ENCODE results near the gene CCNY.
"Not testable (repeated sequence)": the region's sequence is repeated elsewhere in the genome, so short reads cannot be mapped to it uniquely, and the experiment has no call there.

Gene CCNY

DNA sequence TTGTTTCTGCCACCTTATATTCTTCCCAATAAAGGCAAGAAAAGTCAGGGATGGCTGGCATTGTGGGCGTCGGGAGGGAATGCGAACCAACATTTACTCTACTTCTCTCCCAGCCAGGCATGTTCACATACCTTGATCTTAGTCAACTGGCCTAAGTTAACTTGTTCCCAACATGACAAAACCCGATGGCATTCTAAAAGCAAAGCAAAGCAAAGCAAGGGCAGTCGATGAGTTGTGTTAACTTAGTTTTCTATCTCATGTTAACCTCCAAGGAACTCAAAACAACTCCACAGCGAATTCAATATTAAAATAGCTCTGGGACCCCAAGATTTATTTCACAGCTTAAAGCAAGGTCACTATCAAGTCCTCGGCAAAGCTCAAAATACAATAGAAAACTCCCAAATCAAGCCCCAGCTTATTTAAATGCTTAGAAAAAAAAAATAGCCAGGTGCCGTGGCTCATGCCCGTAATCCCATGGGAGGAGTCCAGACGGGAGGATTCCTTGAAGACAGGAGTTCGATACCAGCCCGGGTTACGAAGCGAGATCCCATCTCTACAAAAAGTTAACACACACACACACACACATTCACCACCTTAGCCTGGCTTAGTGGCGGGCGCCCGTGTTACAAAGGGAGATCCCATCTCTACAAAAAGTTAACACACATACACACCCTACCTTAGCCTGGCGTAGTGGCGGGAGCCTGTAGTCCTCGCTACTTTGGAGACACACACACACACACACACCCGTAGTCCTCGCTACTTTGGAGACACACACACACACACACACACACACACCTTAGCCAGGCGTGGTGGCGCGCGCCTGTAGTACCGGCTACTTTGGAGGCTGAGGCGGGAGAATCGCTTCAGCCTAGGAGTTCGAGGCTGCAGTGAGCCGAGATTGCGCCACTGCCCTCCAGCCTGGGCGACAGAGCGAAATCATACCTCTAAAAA is 901 bp upstream of the CCNY start:
- FAIRE-seq, result no peak

DNA sequence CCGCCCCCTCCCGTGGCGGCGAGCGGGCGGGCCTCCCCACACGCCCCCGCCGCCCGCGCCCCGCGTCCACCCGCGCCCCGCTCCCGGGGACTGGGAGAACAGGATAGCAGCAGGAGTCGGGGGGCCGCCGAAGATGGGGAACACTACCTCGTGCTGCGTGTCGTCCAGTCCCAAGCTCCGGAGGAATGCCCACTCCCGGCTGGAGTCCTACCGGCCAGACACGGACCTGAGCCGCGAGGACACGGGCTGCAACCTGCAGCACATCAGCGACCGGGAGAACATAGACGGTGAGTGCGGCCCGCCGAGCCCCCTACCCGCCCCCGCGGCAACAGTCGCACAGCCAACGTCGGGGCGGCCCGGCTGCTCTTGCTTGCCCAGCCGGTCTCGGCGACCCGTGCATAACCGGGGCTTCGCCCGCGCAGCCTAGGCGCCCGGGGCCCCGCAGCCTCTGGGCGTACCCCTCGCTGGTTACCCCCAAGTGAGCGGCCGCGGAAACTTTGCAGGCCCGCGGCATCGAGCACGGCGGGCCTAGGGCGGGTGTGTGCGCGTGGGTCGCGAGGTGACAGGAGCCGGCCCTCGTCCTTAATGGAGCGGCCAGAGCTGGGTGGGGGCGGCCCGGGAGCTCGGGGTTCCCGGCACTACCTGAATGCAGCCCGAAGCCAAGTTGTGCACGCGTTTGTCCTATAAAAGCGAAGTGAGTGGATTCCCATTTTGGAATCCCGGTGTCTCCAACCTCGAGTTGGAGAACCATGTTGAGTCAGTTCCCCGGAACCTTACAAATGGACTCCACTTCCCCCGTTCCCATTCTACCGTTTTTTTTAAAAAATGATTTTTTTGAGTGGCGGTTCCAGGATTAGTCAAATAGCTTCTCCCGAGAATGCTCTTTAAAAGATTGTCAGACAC is 863 bp downstream of the CCNY start:
- FAIRE-seq, result no peak

DNA sequence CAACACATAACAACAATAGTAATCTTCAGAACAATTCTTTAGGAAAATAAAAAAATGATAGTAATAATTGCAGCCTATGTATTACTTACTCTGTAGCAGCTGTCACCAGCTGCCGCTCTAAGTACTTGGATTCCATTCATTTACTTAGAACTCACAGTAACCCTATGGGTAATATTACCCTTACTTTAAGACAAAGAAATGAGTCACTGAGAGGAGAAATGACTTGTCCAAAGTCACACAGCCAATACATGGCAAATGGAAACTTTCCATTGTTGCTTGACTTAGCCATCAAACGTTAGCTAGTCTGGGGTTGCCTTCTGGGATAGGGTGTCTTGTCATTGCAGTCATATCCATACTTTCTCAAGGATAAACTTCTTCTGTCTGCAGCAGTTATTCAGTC is 3.6 kb downstream of the CCNY start:
- FAIRE-seq, result no peak

DNA sequence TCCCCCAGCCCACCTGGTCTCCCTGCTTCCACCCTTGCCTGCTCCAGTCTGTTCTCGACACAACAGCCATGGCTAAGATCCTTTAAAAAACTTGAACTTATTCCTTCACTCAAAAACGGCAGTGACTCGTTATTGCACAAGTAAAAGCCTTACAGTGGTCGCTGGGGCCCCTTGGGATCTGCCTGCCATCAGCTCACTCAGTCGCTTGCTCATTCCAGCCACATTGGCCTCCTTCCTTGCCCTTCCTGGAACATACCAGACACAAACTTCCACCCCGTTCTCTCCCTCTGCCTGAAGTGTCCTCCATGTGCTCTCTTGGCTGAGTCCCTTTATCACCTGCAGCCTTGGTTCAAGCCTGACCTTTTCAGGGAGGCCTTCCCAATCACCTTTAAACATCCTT is 4.7 kb downstream of the CCNY start:
- FAIRE-seq, result no peak

DNA sequence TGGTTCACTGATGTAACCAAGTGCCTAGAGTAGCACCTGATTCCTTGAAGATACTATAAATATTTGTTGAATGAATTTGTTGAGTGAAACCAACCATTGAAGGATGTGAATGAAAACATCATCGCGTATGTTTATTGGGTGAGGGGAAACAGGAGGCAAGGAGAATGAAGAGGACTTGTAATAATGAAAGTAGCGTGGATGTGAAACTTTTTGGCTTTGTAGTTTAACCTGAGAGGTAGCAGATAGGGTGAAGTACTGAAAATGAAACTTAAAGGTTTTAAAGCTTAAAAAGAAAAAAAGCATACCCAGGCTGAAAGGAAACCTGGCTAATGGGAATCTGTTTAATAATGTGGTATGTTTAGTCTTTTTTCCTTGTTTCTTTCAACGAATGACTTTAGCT is 5.2 kb downstream of the CCNY start:
- no peak for FAIRE-seq

DNA sequence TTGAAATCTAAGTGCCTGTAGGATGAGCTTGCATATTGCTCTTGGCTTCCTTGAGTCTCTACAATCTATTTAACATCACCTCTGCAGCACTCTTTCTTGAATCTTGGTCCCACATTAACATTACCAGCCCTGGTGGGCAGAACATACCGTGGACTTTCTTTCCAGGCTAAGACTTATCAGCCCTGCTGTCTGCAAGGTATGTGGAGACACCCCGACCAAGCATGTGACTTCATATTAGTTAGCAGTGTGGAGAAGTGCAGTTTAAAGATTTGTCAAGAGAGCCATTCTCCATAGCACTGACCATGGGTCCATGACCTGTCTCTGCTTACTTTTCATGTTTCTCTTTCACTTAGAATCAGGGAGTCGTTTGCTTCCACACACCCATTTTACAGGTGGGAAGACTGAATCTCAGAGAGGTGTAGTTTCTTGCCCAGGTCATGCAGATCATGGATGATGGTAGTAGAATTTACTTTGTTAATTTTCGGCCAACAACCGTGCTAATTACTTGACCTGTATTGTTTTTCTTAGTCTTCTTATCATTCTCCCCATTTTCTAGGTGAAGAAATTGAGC is 6.0 kb downstream of the CCNY start:
- FAIRE-seq, result no peak

DNA sequence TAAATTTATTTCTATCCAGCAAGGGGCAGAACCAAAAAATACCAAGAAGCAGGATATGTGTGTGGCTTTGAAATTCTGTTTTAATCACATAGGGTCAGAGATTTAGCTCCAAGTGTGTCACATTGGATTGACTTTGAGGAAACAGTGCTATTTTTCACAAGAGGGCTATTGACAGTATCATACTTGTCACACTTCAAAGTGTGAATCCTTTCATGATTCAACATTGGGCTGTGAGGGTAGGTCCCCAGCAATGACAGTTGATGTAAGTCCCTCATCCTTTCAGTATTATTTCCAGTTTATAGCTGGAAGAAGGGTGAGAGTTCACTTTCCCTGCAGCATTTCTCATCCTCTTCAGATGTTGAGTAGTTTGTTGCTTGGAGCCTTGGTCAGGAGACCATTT is 7.4 kb downstream of the CCNY start:
- no peak for FAIRE-seq

DNA sequence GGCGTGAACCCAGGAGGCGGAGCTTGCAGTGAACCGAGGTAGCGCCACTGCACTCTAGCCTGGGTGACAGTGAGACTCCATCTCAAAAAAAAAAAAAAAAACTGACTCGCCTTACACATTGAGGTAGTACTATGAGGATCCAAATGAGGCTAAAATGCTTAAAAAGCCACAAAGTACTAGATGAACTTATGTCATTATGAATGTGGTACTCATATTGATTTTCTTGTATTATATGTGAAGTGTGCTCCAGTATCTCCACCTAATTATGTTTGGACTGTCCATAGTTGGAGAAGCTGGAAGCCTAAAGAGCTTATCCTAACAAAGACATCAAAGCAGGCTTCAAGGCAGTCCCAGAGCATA is 9.1 kb downstream of the CCNY start:
- FAIRE-seq, result no peak

DNA sequence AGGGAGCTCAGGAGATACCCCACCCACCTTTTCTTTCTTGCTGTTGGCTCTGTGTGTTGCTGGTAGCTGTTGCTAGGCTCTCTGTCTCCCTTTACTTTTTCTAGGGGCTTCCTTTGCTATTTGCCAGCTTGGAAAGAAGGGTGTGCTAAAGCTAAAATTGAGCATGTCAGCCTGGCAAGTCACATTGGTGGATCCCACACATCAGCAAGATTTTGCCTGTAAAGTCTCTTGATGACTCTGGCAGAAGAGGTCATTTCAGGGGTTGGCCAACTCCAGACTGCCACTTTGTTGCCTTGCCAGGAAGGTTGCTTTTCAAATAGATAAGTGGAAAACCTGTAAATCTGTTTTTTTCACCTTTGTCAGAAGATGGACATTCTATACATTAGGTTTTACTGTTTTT is 9.9 kb downstream of the CCNY start:
- no peak for FAIRE-seq

DNA sequence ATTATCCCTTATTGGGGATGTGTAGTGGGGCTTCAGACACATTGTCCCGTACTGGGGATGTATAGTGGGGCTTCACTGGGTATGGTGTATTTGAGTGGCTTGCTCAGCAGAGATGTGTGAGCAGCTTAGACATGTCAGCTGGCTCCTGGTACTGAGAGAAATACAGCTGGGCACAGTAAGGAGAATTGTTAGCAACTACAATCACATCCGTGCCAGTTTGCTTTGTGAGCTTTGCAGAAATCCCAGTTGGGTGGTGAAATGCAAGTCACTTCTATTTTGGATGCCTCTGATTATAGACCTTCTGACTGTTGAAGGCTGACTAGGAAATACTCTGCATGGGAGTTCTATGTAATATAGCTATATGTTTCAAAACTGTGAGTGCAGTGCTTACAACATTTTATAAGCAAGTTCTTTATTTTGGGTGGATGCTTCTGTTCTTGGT is 10.8 kb downstream of the CCNY start:
- no peak for FAIRE-seq

DNA sequence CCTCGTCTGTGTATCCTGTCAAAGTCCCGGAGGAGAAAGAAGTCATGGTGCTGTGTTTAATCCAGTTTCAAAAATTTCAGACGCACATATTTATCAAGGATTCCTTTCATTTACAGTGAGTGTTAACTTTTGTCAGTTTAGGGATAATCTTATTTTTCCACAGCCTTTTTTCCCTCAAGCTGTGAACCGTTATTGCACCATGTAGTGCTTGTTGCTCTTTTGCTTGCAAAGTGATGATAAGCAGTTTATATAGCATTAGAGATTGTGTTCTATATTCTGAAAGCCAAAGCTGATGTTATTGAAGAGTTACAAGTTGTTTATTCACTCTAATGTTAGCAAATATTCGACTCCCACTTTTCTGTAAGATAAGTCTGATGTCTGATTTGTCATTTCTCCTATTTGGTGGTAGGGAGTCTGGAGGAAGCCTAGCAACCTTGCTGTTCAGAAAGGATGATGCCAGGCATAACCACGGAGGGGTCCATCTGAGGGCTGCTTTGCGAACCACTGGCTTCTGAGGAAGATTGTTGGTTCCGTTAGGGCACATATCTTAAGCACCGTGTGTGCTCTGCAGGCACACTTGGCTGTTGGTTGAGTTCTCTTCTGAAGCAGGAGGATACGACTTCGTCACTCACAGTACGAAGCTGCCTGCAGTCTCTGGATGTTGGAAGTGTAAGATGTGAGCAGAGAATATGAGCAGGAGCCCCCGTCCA is 11.7 kb downstream of the CCNY start:
- FAIRE-seq, result no peak

DNA sequence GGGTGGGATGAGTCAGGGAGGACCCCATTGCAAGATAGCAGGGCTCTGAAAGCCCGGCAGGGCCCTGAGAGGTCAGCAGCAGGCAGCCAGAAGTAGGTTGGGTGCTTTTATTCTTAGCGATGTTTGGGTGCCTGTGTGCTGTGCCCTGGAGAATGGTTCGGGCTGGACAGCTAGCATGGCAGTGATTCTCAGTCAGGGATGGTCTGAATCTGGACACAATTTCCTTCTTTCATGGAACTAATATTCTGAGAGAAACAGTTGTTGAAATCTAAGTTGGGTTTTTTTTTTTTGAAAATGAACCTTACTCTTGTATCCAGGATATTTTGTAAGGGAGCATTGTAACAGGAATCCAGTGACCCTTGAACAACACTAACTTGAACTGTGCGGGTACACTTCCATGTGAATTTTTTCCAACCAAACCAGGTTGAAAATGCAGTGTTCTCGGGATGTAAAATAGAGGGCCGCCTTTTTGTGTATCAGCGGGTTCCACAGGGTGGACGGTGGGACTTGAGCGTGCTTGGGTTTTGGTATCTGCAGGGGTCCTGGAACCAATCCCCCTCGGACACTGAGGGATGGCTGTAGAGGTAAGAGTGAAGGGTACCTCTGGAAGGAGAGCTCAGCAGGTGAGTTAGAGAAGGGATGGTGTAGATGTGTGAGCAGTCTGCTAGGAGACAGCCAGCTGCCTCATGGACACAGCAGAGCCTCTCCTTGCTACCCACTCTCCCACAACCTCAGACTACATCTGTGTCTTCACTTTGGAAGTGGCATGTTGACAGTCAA is 12.5 kb downstream of the CCNY start:
- FAIRE-seq, result no peak

DNA sequence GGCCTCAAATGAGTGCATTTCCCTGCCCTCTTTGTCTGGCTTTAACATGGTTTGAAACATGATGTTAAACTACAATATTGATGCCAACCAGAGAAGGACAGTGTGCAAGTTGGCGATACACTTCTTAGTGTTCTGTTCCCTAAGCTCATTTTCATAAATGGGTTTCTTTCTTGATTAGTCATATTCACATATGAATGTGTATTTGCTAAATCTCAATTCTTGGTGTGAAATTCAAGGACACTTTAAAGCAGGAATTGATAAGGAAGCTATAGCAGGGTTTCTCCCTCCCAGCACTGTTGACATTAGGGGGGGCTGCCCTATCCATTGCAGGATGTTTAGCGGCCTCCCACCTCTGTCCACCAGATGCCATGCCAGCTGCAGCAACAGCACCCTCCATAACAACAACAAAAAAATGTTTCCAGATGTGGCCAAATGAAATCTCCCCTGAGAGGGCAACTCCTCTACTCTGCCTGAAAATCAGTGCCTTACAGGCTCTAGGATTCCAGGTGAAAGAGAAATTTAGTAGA is 13.1 kb downstream of the CCNY start:
- FAIRE-seq, result no peak

DNA sequence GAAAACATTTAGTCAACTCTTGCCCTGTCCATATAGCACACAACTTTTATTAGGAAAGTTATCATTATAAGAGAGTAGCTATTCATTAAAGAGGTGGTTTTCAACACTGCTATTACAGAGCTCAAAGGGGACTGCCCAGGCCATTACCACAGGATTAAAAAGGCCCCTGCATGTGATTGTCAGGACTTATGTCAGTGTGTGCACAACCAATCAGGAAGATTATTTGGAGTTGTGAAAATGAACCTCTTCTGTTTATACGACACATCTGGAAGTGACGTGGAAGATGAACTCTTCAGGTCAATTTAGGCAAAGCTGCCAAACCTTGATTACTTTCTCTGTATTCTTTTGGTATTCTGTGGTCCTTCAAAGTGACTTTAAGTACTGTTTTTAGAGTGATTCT is 14.7 kb downstream of the CCNY start:
- FAIRE-seq, result no peak

DNA sequence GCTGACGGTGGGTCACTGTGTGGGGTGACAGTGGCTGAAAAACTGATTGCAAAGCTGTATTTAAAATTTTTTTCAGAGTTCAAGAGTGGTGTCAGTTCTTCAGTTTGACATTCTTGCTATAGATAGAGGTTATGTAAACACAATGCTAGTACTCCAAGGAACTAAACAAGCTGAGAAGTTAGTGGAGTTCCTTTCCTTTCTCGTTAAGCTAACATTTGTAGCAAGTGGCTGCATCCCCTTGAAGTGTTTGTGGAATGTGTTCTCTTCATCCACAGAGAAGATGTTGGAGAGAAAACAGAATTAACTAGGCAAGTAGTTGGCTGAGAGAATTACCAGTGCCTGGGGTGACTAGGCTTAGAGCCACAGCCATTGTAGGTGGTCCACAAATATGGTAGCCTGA is 15.8 kb downstream of the CCNY start:
- no peak for FAIRE-seq

DNA sequence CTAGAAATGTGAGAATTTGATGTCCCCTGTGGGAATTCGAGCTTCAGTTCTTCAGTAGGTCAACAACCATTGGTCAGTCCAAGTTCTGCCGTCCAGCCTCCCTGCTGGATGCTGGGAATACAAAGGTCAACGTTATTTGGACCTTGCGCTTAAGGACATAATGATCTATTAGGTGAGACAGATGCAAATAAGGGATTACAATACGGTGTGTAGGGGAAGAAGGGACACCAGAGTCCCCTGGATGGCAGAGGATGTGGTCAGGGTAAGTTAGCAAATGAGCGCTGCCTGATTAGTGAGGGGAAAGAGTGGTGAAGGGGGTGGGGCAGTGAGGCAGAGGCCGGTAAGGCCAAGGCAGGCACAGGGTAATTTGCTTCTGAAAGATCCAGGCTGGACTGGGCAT is 16.2 kb downstream of the CCNY start:
- FAIRE-seq, result no peak

DNA sequence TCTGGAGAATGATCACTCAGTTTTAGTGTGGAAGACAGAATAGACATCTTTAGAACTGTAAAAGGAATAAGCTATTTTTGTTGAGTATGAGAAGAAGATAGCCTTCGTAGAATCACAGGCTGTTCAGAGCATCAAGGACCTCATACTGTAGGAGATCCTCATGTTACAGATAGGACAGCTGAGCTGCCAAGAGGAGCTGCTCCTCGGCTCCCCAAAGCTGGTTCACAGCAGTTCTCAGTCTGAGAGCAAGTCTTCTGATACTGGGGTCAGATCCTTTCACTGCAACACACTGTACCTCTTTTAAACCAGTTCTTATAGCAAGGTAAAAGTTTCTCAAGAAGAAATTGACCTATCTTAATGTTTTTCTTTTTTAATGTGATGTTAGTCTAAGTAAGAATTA is 17.1 kb downstream of the CCNY start:
- no peak for FAIRE-seq

DNA sequence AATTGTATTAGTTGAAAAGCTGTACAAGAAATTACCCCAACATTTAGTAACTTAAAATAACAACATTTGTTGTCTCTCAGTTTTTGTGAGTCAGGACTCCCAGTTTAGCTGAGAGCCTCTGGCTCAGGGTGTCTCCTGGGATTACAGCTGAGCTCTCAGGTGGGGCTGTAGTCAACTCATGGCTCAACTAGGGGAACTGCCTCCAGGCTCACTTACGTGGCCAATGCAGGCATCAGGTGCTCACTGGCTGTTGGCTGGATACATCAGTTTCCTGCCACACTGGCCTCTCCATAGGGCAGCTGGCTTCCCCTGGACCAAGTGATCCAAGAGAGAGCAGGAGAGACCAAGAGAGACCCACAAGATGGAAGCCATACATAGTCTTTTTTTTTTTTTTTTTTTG is 17.5 kb downstream of the CCNY start:
- no peak for FAIRE-seq

DNA sequence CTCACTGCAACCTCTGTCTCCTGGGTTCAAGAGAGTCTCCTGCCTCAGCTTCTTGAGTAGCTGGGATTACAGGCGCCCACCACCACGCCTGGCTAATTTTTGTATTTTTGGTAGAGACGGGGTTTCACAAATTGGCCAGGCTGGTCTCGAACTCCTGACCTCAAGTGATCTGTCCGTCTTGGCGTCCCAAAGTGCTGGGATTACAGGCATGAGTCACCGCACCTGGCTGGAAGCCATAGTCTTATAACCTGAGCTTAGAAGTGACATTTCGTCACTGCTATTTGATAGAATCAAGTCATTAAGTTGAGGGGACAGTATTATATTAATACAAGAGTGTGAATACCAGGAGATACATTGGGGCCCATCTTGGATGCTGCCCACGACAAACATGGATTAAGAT is 17.9 kb downstream of the CCNY start:
- FAIRE-seq, result not testable (repeated sequence)

DNA sequence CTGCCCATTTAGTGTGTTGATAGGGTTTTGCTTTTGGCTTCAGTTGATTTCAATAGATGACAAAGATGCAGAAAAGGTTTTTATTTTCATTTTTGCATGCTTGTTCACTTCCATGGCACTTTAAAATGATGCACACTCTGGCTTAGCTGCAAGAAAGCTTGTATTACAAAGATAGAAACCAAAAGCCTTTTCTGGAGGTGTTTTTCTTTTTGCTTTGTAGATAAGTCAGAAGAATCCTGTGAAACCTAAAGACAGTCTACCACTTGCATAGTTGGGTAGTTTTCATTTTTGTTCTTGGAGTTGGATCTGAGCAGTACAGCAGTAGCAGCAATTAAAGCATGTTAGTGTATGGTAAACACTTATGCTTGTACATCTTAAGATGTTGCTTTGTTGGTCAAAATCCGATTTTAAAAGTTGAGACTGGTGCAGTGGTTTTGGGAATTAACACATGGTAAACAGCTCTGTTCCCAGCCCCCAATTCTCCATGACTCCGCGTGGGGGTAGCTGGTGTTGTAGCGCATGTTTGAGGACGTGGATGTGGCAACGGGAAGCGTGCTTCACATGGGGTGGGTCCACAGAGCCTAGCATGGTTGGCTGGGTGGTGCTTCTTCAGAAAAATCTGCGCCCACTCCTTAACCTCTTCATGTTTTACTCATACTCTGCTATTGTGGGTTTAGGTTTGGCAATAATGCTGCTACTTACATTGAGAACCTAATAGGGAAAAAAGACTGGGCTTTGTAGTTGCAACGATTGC is 19.8 kb downstream of the CCNY start:
- FAIRE-seq, result no peak

DNA sequence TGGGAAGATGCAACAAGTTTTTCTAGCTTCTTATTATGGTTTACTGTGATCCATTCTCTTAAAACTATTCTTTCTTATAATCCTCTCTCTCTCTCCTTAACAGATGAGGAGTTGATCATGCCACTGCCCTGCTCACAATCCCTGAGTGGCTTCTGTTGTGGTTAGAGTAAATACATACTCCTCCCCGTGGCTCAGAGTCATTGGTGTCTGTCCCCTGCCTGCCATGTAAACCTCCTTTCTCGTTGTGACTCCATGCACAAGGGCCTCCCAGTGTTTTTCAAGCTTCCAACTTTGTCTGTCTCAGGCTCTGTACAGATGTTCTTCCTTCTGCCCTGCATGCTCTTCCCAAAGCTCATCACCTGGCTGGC is 20.4 kb downstream of the CCNY start:
- FAIRE-seq, result no peak

Data from islet of Langerhans (tissue), 1 donor.